Eye (tissue), 1 donor: Measurements from ENCODE around the gene CMTM2.

ENCODE experiments used
- DNase-seq: peaks from one replicate; pipeline ENCODE4 v3.0.0-alpha.2; 2015

Gene CMTM2

GRCh38 chr16:66578651-66579531 lies at the start of gene CMTM2:
CMTM2 (plus strand) TSS chr16:66579463; CDS start chr16:66579608, 145 bp downstream.
- DNase-seq, result peak; percentile 77

GRCh38 chr16:66529475-66529874 lies 49.8 kb upstream of the CMTM2 start:
- no peak for DNase-seq

GRCh38 chr16:66534376-66534799 lies 44.9 kb upstream of the CMTM2 start:
- no peak for DNase-seq

- no peak for DNase-seq
Measured at GRCh38 chr16:66536525-66536924, 42.7 kb upstream of the CMTM2 start.

GRCh38 chr16:66537236-66537635 lies 42.0 kb upstream of the CMTM2 start:
- no peak for DNase-seq

- no peak for DNase-seq
Measured at GRCh38 chr16:66538910-66539309, 40.4 kb upstream of the CMTM2 start.

GRCh38 chr16:66539623-66540469 lies 39.4 kb upstream of the CMTM2 start:
- peak; percentile 54 for DNase-seq

- DNase-seq, result no peak
Measured at GRCh38 chr16:66541388-66542355, 37.6 kb upstream of the CMTM2 start.

- DNase-seq, result no peak
Measured at GRCh38 chr16:66542396-66542795, 36.9 kb upstream of the CMTM2 start.

- DNase-seq, result no peak
Measured at GRCh38 chr16:66543541-66543940, 35.7 kb upstream of the CMTM2 start.

- no peak for DNase-seq
Measured at GRCh38 chr16:66544016-66544757, 35.1 kb upstream of the CMTM2 start.

GRCh38 chr16:66547101-66547989 lies 31.9 kb upstream of the CMTM2 start:
- DNase-seq, result no peak

GRCh38 chr16:66548068-66548467 lies 31.2 kb upstream of the CMTM2 start:
- DNase-seq, result no peak

GRCh38 chr16:66548868-66549267 lies 30.4 kb upstream of the CMTM2 start:
- no peak for DNase-seq

GRCh38 chr16:66549284-66550131 lies 29.8 kb upstream of the CMTM2 start, which contains the start of gene TK2:
TK2 (minus strand) TSS chr16:66550122; CDS start chr16:66550061, 61 bp downstream.
- DNase-seq, result peak; percentile 94

- peak; percentile 67 for DNase-seq
Measured at GRCh38 chr16:66551348-66551759, 27.9 kb upstream of the CMTM2 start.

GRCh38 chr16:66551788-66552285 lies 27.4 kb upstream of the CMTM2 start:
- DNase-seq, result no peak

GRCh38 chr16:66552286-66553177 lies 26.7 kb upstream of the CMTM2 start, which contains the start of gene CKLF:
CKLF (plus strand) TSS chr16:66552576; CDS start chr16:66552716, 140 bp downstream.
- peak; percentile 97 for DNase-seq
